Tibial artery (tissue), 4 donors: Measurements from ENCODE around the gene CACNG3.

Experiments used
- DNase-seq, 2 donors: peaks; one replicate each; pipeline ENCODE4 v3.0.0-alpha.2; 2019
- H3K27ac ChIP-seq, 2 donors: fragments of 200-600 bp; sonication (generic) in 1 of 2; 1 replicate in 1 of 2; 2 replicates in 1 of 2; pipeline ENCODE4 v1.5.1; 2018 to 2019; ENCODE audit warnings: mild to moderate bottlenecking in 1 of 2
- H3K27me3 ChIP-seq, 2 donors: fragments of 200-600 bp; sonication (generic) in 1 of 2; one replicate each; pipeline versions ENCODE4 v1.5.1 to v1.6.0; 2016 to 2019
- H3K36me3 ChIP-seq, 3 donors: fragments of 200-600 bp; sonication (generic) in 2 of 3; one replicate each; pipeline ENCODE4 v1.5.1; 2016 to 2019; ENCODE audit warnings: mild to moderate bottlenecking in 2 of 3
- H3K4me1 ChIP-seq, 4 donors: fragments of 200-600 bp; sonication (generic) in 2 of 4; 1 replicate in 3 of 4; 2 replicates in 1 of 4; pipeline ENCODE4 v1.5.1; 2016 to 2019
- H3K4me3 ChIP-seq, 2 donors: fragments of 200-600 bp; sonication (generic) in 1 of 2; 1 replicate in 1 of 2; 2 replicates in 1 of 2; pipeline ENCODE4 v1.5.1; 2018 to 2019; ENCODE audit warnings: mild to moderate bottlenecking in 2 of 2
- H3K9me3 ChIP-seq, 3 donors: fragments of 200-600 bp; sonication (generic) in 1 of 3; one replicate each; pipeline ENCODE4 v1.5.1; 2016 to 2019
- CTCF ChIP-seq, 2 experiments: fragments of 200-600 bp in 1 of 2; fragments of 450-650 bp in 1 of 2; IDR thresholded peaks; one replicate each; pipeline ENCODE4 v1.5.1; 2017 to 2019; ENCODE audit warnings: antibody characterized with exemption in 2 of 2, mild to moderate bottlenecking in 1 of 2, moderate library complexity in 1 of 2
- intact Hi-C: fragments of 100-400 bp; cut with DNase I; formaldehyde crosslinking; loops from one replicate; pipeline ENCODE4 v1.15.0; 2023; ENCODE audit warnings: low total_unique reads

CACNG3 gene

DNA sequence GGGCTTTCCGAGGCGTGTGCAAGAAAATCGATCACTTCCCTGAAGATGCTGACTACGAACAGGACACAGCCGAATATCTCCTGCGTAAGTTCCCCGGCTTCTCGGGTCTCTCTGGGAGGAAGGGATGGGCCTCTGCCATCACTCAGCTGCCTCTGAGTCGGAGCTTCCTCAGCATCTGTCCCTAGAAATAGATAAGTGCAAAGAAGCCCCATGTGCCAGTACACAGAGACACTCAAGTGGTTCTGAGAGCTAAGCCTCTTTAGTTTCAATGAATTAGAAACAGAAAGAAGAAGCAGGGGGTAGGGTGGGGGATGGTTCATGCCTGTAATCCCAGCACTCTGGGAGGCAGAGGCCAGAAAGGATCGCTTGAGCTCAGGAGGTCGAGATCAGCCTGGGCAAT, 90.6 kb downstream of the CACNG3 start:
- no peaks in the 10 kb centered on the region for H3K36me3 ChIP-seq
- DNase-seq: no peak
- intact Hi-C loops: no loop called here
- no peak overlapping the region for H3K4me3 ChIP-seq
- no peak for TF ChIP-seq CTCF (IDR thresholded peaks at IDR 0.05)
- no peak overlapping the region for H3K27ac ChIP-seq
- no peaks in the 10 kb centered on the region for H3K4me1 ChIP-seq
- H3K9me3 ChIP-seq: no peaks in the 10 kb centered on the region
- H3K27me3 ChIP-seq: no peaks in the 10 kb centered on the region

DNA sequence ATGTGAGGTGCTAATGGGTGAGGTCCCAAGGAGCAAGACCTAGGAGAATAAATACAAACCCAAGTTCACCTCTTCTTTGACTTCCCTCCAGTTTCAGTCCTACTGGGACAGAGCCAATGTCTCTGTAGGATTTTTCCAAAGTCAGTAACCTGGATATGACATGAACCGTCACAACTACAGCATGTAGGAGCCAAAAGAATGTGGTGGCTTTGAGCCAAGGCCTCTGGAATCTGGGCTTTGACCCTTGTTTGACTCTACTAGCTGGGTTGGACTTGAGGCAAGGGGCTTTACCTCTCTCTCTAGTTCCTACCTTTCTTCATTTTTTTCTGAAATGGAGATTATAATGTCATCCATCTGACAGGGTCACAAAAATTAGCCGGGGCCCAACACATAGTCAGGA, 91.4 kb downstream of the CACNG3 start:
- H3K4me3 ChIP-seq: no peak overlapping the region
- no peaks in the 10 kb centered on the region for H3K36me3 ChIP-seq
- no peak for DNase-seq
- intact Hi-C loops: no loop called here
- no peaks in the 10 kb centered on the region for H3K27me3 ChIP-seq
- no peak overlapping the region for H3K27ac ChIP-seq
- no peak for TF ChIP-seq CTCF (IDR thresholded peaks at IDR 0.05)
- no peaks in the 10 kb centered on the region for H3K9me3 ChIP-seq
- H3K4me1 ChIP-seq: no peaks in the 10 kb centered on the region

- H3K27me3 ChIP-seq: no peaks in the 10 kb centered on the region
- DNase-seq: no peak
- no peak overlapping the region for H3K4me3 ChIP-seq
- no peaks in the 10 kb centered on the region for H3K9me3 ChIP-seq
- no peak for TF ChIP-seq CTCF (IDR thresholded peaks at IDR 0.05)
- H3K36me3 ChIP-seq: no peaks in the 10 kb centered on the region
- H3K4me1 ChIP-seq: no peaks in the 10 kb centered on the region
- no peak overlapping the region for H3K27ac ChIP-seq
- intact Hi-C loops: no loop called here
Measured at GRCh38 chr16:24348545-24349290, 92.6 kb downstream of the CACNG3 start.

GRCh38 chr16:24349320-24349719, 93.2 kb downstream of the CACNG3 start:
- no peaks in the 10 kb centered on the region for H3K4me1 ChIP-seq
- H3K27ac ChIP-seq: no peak overlapping the region
- no peaks in the 10 kb centered on the region for H3K27me3 ChIP-seq
- H3K9me3 ChIP-seq: no peaks in the 10 kb centered on the region
- H3K36me3 ChIP-seq: no peaks in the 10 kb centered on the region
- H3K4me3 ChIP-seq: no peak overlapping the region
- TF ChIP-seq CTCF (IDR thresholded peaks at IDR 0.05): no peak
- intact Hi-C loops: no loop called here
- no peak for DNase-seq

- Histone ChIP-seq H3K36me3 (no peaks in the 10 kb centered on the region), H3K4me1 (no peaks in the 10 kb centered on the region), H3K4me3 (no peak overlapping the region), H3K27me3 (no peaks in the 10 kb centered on the region), H3K9me3 (no peaks in the 10 kb centered on the region), H3K27ac (no peak overlapping the region)
- intact Hi-C loops: no loop called here
- DNase-seq: no peak
- TF ChIP-seq CTCF (IDR thresholded peaks at IDR 0.05): no peak
Measured at GRCh38 chr16:24352746-24353145, 96.6 kb downstream of the CACNG3 start.

DNA sequence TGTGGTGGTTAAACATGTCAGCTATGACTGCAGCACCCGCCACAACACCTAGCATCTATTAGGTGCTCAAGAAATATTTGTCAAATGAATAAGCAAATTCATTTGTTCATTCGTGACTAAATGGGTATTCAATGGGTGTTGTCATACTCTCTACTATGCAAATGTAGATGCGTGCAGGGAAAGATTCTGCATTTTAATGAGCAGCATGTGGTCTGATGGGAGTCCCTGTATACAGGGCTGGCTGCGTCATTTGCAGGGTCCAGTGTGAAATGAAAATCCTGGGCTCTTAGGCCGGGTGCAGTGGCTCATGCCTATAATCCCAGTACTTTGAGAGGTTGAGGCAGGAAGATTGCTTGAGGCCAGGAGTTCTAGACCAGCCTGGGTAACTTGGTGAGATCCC, 97.5 kb downstream of the CACNG3 start:
- no peaks in the 10 kb centered on the region for H3K36me3 ChIP-seq
- intact Hi-C loops: no loop called here
- TF ChIP-seq CTCF (IDR thresholded peaks at IDR 0.05): no peak
- no peaks in the 10 kb centered on the region for H3K27me3 ChIP-seq
- H3K9me3 ChIP-seq: no peaks in the 10 kb centered on the region
- H3K27ac ChIP-seq: no peak overlapping the region
- no peak overlapping the region for H3K4me3 ChIP-seq
- no peaks in the 10 kb centered on the region for H3K4me1 ChIP-seq
- DNase-seq: no peak
